GM13976 (cell line): Measurements from ENCODE around the gene LY6G6F.

Source experiments
- DNase-seq: peaks from one replicate; pipeline ENCODE4 v3.0.0; 2012; ENCODE audit warnings: low spot score
- in situ Hi-C: fragments of 300-500 bp; cut with MboI; formaldehyde crosslinking; loops from one replicate; pipeline ENCODE4 v1.12.0; 2022; ENCODE audit warnings: low sequenced_read_pairs, mixed read lengths, inconsistent platforms; ENCODE audit not compliant: unreplicated experiment
- TF ChIP-seq, protein P1 (sequence below): IDR thresholded peaks from 2 replicates; pipeline ENCODE4 v1.5.1; 2012; ENCODE audit warnings: borderline replicate concordance, mild to moderate bottlenecking; ENCODE audit not compliant: insufficient read depth; ENCODE audit errors: extremely low read depth, missing control alignments, control extremely low read depth

The LY6G6F gene

DNA sequence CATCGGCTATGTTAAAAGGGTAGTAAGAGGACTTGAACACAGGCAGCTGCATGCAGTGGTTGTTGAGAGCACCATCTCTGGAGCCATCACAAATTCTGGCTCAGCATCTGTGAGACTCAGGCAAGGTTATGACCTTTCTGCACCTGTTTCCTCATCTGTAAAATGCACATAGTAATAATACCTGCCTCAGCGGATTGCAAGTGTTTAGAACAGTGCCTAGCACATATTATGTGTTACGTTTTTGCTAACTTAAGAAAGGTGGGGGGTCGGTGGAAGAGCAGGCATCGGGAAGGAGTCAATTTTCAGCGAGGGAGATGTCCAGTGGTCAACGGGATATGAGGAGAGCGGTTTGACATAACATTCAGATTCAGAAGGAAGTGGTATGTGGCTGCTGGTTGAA lies 28.7 kb upstream of the LY6G6F start:
- DNase-seq, result no peak
- in situ Hi-C loops, result no loop called here
- TF ChIP-seq, protein P1, sequence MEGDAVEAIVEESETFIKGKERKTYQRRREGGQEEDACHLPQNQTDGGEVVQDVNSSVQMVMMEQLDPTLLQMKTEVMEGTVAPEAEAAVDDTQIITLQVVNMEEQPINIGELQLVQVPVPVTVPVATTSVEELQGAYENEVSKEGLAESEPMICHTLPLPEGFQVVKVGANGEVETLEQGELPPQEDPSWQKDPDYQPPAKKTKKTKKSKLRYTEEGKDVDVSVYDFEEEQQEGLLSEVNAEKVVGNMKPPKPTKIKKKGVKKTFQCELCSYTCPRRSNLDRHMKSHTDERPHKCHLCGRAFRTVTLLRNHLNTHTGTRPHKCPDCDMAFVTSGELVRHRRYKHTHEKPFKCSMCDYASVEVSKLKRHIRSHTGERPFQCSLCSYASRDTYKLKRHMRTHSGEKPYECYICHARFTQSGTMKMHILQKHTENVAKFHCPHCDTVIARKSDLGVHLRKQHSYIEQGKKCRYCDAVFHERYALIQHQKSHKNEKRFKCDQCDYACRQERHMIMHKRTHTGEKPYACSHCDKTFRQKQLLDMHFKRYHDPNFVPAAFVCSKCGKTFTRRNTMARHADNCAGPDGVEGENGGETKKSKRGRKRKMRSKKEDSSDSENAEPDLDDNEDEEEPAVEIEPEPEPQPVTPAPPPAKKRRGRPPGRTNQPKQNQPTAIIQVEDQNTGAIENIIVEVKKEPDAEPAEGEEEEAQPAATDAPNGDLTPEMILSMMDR, result no peak

DNA sequence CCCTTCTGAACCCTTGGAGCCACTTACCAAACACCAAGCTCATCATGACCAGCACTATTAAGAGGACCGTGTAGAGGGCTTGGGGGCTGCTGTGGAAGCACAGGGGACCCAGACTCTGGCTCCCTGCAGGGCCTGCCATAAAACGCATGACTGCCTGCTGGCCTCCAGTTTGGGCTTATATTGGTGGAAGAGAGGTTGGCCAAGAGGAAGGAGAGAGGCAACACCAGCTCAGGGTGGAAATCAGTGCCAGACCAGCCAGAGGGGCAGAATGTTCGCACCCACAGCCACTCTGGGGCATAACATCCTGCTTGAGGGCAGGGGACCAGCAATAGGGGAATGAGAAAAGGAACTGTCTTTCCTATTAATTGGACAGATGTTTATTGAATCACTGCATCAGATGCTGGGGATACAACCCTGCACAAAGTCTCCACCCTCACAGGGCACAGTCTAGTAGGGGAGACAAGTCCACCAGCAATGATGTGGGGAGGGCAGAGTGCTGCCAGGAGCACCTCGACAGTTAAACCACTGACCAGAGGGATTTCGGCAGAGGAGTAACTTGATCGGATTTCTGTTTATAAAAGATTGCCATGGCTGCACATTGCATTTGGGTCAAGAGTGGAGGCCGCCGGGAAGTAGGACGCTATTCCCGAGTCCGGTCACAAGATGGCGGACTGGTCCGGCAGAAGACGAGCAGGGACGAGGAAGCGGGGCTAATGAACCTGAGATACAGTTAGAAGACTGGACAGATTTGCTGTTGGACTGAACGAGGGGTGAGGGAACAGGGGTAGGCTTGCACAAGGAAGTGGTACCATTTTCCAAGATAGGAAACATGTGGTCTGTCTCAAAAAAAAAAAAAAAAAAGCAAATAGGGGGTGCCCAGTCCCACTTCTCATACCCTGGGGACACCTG lies 26.2 kb upstream of the LY6G6F start, which contains the start of gene LY6G5C:
LY6G5C (minus strand) TSS at position 842 of the 909 bp plus-strand sequence; CDS start at position 148, 694 bp downstream.
- in situ Hi-C loops, result loop anchor here (10.0 kb wide), 1 partner anchor 274 kb away; the partner anchor contains the start of genes NELFE and SKIC2
- DNase-seq, result peak; percentile 86
- TF ChIP-seq, protein P1, result peak; percentile 79

DNA sequence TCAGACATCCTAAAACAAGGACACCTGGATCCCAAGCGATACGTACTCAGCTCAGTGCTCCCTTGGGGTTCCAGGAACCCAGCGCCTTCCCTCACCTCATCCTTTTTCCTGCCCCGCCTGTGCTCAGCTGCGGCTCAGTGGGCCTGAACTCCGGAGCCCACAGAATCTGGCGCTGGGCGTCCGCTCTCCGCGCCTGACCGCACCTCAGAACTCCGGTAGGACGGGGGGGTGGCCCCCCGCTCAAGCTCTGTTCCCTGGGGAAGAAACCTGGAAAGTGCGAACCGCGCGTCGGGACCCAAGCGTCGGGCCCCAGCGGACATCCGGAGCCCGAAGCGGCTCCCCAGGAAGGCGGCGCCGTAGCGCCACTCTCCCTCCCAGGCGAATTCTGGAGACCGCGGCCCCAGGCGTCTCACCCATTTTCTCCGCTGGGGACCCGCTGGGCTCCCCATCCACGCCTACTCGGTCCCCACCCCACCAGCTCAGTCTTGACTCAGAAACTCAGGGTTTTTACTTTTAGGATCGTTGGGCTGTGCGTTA lies 25.5 kb upstream of the LY6G6F start:
- in situ Hi-C loops, result loop anchor here (10.0 kb wide), 1 partner anchor 274 kb away; the partner anchor contains the start of genes NELFE and SKIC2
- DNase-seq, result peak; percentile 81

DNA sequence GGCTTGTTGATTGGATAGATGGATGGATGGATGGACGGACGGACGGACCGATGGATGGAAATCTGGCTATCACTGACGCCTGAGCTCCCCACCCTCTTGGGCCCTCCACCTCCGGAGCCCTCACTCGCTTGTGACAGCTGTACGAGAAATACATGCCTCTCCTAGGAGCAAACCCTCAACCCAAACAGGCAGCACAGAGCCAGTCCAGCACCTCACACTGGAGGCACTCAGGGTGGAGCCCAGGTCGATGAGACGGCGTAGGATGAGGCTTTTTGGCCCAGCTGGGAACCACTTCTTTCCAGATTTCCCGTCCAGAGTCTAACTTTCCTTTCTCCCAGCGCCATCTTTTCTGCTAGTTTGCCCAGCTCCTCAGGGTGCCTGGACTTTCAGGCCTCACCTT lies 23.1 kb upstream of the LY6G6F start:
- in situ Hi-C loops, result loop anchor here (10.0 kb wide), 1 partner anchor 271 kb away; the partner anchor contains the start of genes NELFE and SKIC2
- no peak for DNase-seq
- TF ChIP-seq, protein P1, result no peak

More for the DNA sequence above, 25.5 kb upstream of the LY6G6F start:
- TF ChIP-seq, protein P1, result peak; percentile 20

DNA sequence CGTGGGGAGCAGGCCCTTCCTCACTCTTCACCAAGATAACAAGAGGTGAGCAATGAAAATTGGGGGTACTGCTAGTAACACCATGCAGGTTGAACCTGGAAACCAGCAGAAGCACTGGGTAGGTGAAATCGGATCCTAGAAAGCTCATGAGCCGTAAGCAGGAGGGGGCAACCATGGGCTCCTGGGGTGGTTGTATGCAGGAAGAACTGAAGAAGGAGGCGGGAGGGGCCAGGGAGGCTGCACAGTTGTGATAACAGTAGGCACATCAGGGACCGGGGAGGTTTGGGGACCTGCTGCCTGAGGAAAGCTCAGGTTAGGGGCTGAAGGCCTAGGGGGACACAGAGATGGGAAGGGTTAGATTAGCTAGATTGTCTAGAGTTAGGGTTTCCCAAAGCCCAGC lies 20.2 kb upstream of the LY6G6F start:
- in situ Hi-C loops, result loop anchor here (10.0 kb wide), 1 partner anchor 268 kb away; the partner anchor contains the start of genes NELFE and SKIC2
- TF ChIP-seq, protein P1, result no peak
- no peak for DNase-seq

DNA sequence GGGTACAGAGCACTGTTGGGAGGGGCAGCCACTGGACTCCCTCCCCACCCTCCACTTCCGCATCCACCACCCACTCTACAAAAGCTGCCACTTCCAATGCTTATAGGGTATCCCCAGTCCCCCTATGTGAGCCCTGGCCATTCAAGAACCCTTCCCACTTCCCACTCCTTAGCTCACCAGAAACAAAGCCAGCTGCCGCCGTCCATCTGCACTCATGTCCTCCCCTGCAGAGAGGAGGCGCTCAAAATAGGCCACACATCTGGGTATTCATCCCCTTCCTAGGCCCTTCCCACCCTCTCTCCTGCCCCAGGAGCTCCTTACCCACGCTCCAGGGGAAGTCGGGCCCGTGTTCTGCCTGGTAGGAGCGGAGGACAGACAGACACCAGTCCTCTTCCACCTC lies 19.3 kb upstream of the LY6G6F start:
- DNase-seq, result no peak
- in situ Hi-C loops, result loop anchor here (10.0 kb wide), 1 partner anchor 267 kb away; the partner anchor contains the start of genes NELFE and SKIC2
- TF ChIP-seq, protein P1, result no peak
